H1 (cell line): Measurements from ENCODE around the gene ANKFY1. TPM values are rescaled to one million over a fixed set of nuclear protein-coding genes. Genes with fewer than 3 reads are reported as not detected.

ENCODE experiments used
- CTCF ChIA-PET: fragments of 300-600 bp; sonication (Branson Sonifier 250); formaldehyde crosslinking; loops from one replicate; lab custom pipeline; 2021; ENCODE audit not compliant: partially characterized antibody; lab: Charles Lee
- POLR2A ChIA-PET: fragments of 300-600 bp; sonication (Branson Sonifier 250); formaldehyde crosslinking; loops from one replicate; lab custom pipeline; 2021; ENCODE audit warnings: inconsistent platforms; ENCODE audit not compliant: partially characterized antibody; lab: Charles Lee
- DNase-seq, 2 experiments: peaks; one replicate each; pipeline versions ENCODE4 v3.0.0 to v3.0.0-alpha.2; 2010 to 2022; ENCODE audit warnings: low spot score in 2 of 2, low read depth in 1 of 2, mixed read lengths in 1 of 2
- FAIRE-seq: peaks from 2 replicates; lab custom pipeline; 2011; peaks lifted over from hg19 to GRCh38; lab: Jason Lieb, UNC
- H2AFZ ChIP-seq: 2 replicates; pipeline ENCODE4 v1.8.1; 2012; ENCODE audit warnings: low read length, inconsistent platforms
- H2AK5ac ChIP-seq: 2 replicates; pipeline ENCODE4 v1.6.1; 2013; ENCODE audit warnings: low read depth, low read length
- H2BK120ac ChIP-seq: replicated peaks from 2 replicates; pipeline ENCODE3; 2013; ENCODE audit warnings: low read depth, low read length, inconsistent platforms
- H2BK12ac ChIP-seq: 2 replicates; pipeline ENCODE4 v1.6.1; 2013; ENCODE audit warnings: low read depth, low read length
- H2BK15ac ChIP-seq: 2 replicates; pipeline ENCODE4 v1.6.1; 2013; ENCODE audit warnings: low read length
- H2BK20ac ChIP-seq: 2 replicates; pipeline ENCODE4 v1.6.1; 2013; ENCODE audit warnings: low read length
- H2BK5ac ChIP-seq: 2 replicates; pipeline ENCODE4 v1.6.1; 2013; ENCODE audit warnings: low read depth, low read length
- H3K14ac ChIP-seq: 2 replicates; pipeline ENCODE4 v1.6.1; 2013; ENCODE audit warnings: inconsistent platforms; ENCODE audit not compliant: insufficient read length
- H3K18ac ChIP-seq: 2 replicates; pipeline ENCODE4 v1.6.1; 2013; ENCODE audit warnings: low read length; ENCODE audit errors: extremely low read depth
- H3K23ac ChIP-seq: 2 replicates; pipeline ENCODE4 v1.6.1; 2013; ENCODE audit warnings: inconsistent platforms; ENCODE audit not compliant: insufficient read length
- H3K23me2 ChIP-seq: 2 replicates; pipeline ENCODE4 v1.6.1; 2013; ENCODE audit warnings: low read depth, low read length
- H3K27ac ChIP-seq: 2 replicates; pipeline ENCODE4 v1.6.1; 2011; ENCODE audit warnings: low read depth, low read length, inconsistent platforms
- H3K27me3 ChIP-seq, 4 experiments: replicated peaks in 1 of 4; 1 replicate in 1 of 4; 2 replicates in 3 of 4; pipeline versions ENCODE4 v1.6.1 to v1.8.1; 2011 to 2013; ENCODE audit warnings: low read length in 3 of 4, mild to moderate bottlenecking in 3 of 4, inconsistent platforms in 2 of 4, mixed read lengths in 2 of 4, moderate library complexity in 1 of 4; ENCODE audit not compliant: control insufficient read depth in 3 of 4, insufficient read depth in 3 of 4; ENCODE audit errors: extremely low read depth in 1 of 4
- H3K36me3 ChIP-seq, 4 experiments: 2 replicates each; pipeline versions ENCODE4 v1.6.1 to v1.8.1; 2011 to 2013; ENCODE audit warnings: mild to moderate bottlenecking in 4 of 4, low read length in 3 of 4, moderate library complexity in 2 of 4, control low read depth in 1 of 4, inconsistent platforms in 1 of 4; ENCODE audit not compliant: insufficient read depth in 4 of 4, control insufficient read depth in 2 of 4
- H3K4ac ChIP-seq: replicated peaks from 2 replicates; pipeline ENCODE3; 2013; ENCODE audit warnings: low read length, low read depth, mixed read lengths, inconsistent platforms; ENCODE audit not compliant: insufficient read length
- H3K4me1 ChIP-seq, 4 experiments: replicated peaks in 1 of 4; 1 replicate in 1 of 4; 2 replicates in 3 of 4; pipeline versions ENCODE4 v1.6.1 to v1.8.1; 2011 to 2013; ENCODE audit warnings: low read length in 3 of 4, inconsistent platforms in 2 of 4, mixed read lengths in 1 of 4; ENCODE audit not compliant: insufficient read depth in 4 of 4, control insufficient read depth in 3 of 4
- H3K4me2 ChIP-seq, 2 experiments: 2 replicates each; pipeline versions ENCODE4 v1.6.1 to v1.8.1; 2011 to 2013; ENCODE audit warnings: low read depth in 2 of 2, low read length in 2 of 2, control low read depth in 1 of 2, inconsistent platforms in 1 of 2, mild to moderate bottlenecking in 1 of 2; ENCODE audit not compliant: insufficient read depth in 1 of 2
- H3K4me3 ChIP-seq, 4 experiments: fragments of 200-600, 300-600 bp in 1 of 4; sonication (generic), shearing (Covaris generic), sonication (Bioruptor Twin) in 1 of 4; 2 replicates each; pipeline versions ENCODE4 v1.5.1 to v1.8.1; 2011 to 2016; ENCODE audit warnings: low read length in 4 of 4, low read depth in 3 of 4, control low read depth in 2 of 4, inconsistent platforms in 2 of 4, mild to moderate bottlenecking in 2 of 4, mixed read lengths in 1 of 4, moderate library complexity in 1 of 4; ENCODE audit not compliant: insufficient read depth in 2 of 4; ENCODE audit errors: extremely low read depth in 1 of 4
- H3K56ac ChIP-seq: replicated peaks from 2 replicates; pipeline ENCODE3; 2013; ENCODE audit warnings: low read depth, mild to moderate bottlenecking, mixed read lengths, low read length, inconsistent platforms; ENCODE audit not compliant: insufficient read length
- H3K79me1 ChIP-seq: 2 replicates; pipeline ENCODE4 v1.6.1; 2013; ENCODE audit warnings: low read depth, low read length, control low read depth
- H3K79me2 ChIP-seq, 2 experiments: 2 replicates each; pipeline versions ENCODE4 v1.6.1 to v1.8.1; 2012 to 2013; ENCODE audit warnings: low read length in 2 of 2, mild to moderate bottlenecking in 2 of 2, inconsistent platforms in 1 of 2; ENCODE audit not compliant: insufficient read depth in 2 of 2, control insufficient read depth in 1 of 2
- H3K9ac ChIP-seq, 4 experiments: replicated peaks in 1 of 4; 1 replicate in 1 of 4; 2 replicates in 3 of 4; pipeline versions ENCODE4 v1.6.1 to v1.8.1; 2011 to 2013; ENCODE audit warnings: low read depth in 3 of 4, low read length in 3 of 4, control low read depth in 2 of 4, mild to moderate bottlenecking in 2 of 4, moderate library complexity in 2 of 4, inconsistent platforms in 1 of 4; ENCODE audit errors: extremely low read depth in 1 of 4
- H3K9me3 ChIP-seq, 2 experiments: 2 replicates each; pipeline versions ENCODE4 v1.6.1 to v1.8.1; 2012 to 2013; ENCODE audit warnings: mild to moderate bottlenecking in 2 of 2, moderate library complexity in 2 of 2, control low read depth in 1 of 2, inconsistent platforms in 1 of 2, low read depth in 1 of 2, low read length in 1 of 2, mixed read lengths in 1 of 2; ENCODE audit not compliant: insufficient read depth in 2 of 2
- H4K20me1 ChIP-seq, 2 experiments: replicated peaks in 1 of 2; 2 replicates each; pipeline versions ENCODE3 to v1.8.1; 2011 to 2013; ENCODE audit warnings: inconsistent platforms in 2 of 2, low read length in 2 of 2, mild to moderate bottlenecking in 1 of 2; ENCODE audit not compliant: insufficient read depth in 2 of 2, control insufficient read depth in 1 of 2
- H4K5ac ChIP-seq: 2 replicates; pipeline ENCODE4 v1.6.1; 2013; ENCODE audit warnings: low read length, low read depth, mixed read lengths, inconsistent platforms; ENCODE audit not compliant: insufficient read length
- H4K8ac ChIP-seq: 2 replicates; pipeline ENCODE4 v1.8.0; 2013; ENCODE audit warnings: mild to moderate bottlenecking, moderate library complexity, low read length, inconsistent platforms; ENCODE audit not compliant: insufficient read depth; ENCODE audit errors: extremely low read depth
- H4K91ac ChIP-seq: replicated peaks from 2 replicates; pipeline ENCODE3; 2013; ENCODE audit warnings: low read length, mixed read lengths, inconsistent platforms; ENCODE audit not compliant: insufficient read length
- JUN ChIP-seq: IDR thresholded peaks from 2 replicates; pipeline ENCODE4 v1.6.1; 2011; ENCODE audit warnings: low read depth, mild to moderate bottlenecking, improper control_type of control experiment, low read length
- TEAD4 ChIP-seq: IDR thresholded peaks from 2 replicates; pipeline ENCODE4 v1.6.1; 2012; ENCODE audit warnings: low read depth, low read length, inconsistent platforms, mixed read lengths
- WGBS, 2 experiments: shearing (Covaris generic) in 1 of 2; methylation state at CpG; one replicate each; pipeline versions ENCODE4 v1.1.6 to v1.1.7; 2013 to 2015; ENCODE audit warnings: low lambda C conversion rate in 2 of 2, mixed read lengths in 2 of 2, inconsistent platforms in 1 of 2, low coverage in 1 of 2, missing lambda C conversion rate in 1 of 2; ENCODE audit not compliant: insufficient replicate concordance in 2 of 2, insufficient coverage in 1 of 2, insufficient read length in 1 of 2; ENCODE audit errors: extremely low coverage in 1 of 2, missing lambda C conversion rate in 1 of 2; 5-methylcytosine and 5-hydroxymethylcytosine counted together
- polyA plus RNA-seq, 7 experiments: library from polyadenylated mRNA; depleted of rRNA in 3 of 7; stranded (reverse) in 5 of 7; unstranded in 2 of 7; fragments of >200 nt in 5 of 7; fragments of 200-250 nt in 2 of 7; gene quantifications; 1 replicate in 5 of 7; 2 replicates in 1 of 7; 4 replicates in 1 of 7; pipeline versions ENCODE4 v1.2.1 to v1.2.3, GENCODE V29; 2011 to 2013; ENCODE audit warnings: missing spikeins in 2 of 7, mixed read lengths in 2 of 7
- total RNA-seq: library from RNA; stranded (reverse); fragmentation: NEBNext Ultra II Directional; extraction: Animal tissue kit (Norgen Biotek cat#: 25700); gene quantifications from 2 replicates; pipeline ENCODE4 v1.2.1, GENCODE V29; 2021

Gene ANKFY1
- total and polyA plus RNA-seq, 2 of the 8 experiments (the other 6 are each of a cell fraction or from before 2014, with no cell fraction given) = 28.3 to 45.3 TPM

DNA sequence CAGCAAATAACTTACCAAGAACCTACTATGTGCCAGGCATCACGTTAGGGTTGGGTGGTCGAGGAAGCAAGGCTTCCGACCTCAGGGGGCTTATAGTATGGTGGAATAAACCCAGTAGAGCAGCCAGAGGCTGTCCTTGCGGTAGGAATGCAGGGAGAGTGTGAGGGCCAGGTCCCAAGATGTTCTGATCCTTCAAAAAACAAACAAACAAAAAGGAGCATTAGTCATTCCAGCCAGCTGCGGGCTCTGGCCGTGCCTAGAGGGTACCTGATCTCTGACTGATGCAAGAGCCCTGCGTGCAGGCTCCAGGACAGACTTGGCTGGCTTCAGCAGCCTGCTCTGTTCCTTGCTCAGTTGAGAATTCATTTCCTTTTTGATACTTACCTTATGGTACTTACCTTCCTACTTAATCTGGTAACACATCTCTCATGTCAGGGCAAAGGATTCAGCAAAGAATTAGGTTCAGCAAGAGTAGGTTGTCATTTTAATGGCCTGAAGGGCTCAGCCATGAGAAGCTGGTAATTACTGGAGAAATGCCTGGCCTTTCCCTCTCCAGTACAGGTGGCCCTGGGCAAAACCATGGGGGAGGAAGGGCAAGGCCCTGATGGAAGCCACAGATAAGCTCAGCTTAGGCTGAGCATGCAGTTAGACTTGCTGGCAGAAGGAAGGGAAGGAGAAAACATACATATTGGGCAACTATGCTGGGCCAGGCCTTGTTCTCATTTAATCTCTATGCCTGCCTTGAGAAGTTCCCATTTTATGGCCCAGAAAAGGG, 102.4 kb downstream of the ANKFY1 start:
- Histone ChIP-seq H3K27ac (no peak overlapping the region; the same call in 1 of the 2 replicates), H3K23ac (no peak overlapping the region)
- TF ChIP-seq TEAD4 (peak; percentile 9; the same call in 1 of the 2 replicates), JUN (no peak)
- TF ChIP-seq, all 59 proteins: peak for 1
- 79% methylated on average over 7 of the region's 7 CpGs; no CpG with 5 or more reads in 1 of the 2 experiments for WGBS, 2 experiments
- no peak overlapping the region for H3K14ac ChIP-seq
- H3K18ac ChIP-seq = no peak overlapping the region
- no peak overlapping the region; a peak in 1 of 7 replicates for H3K9ac ChIP-seq
- no peaks in the 10 kb centered on the region for H3K79me1 ChIP-seq
- no peaks in the 10 kb centered on the region for H3K79me2 ChIP-seq
- H3K4me3 ChIP-seq = no peak overlapping the region
- H3K23me2 ChIP-seq = no peaks in the 10 kb centered on the region
- H2BK15ac ChIP-seq = no peak overlapping the region
- POLR2A ChIA-PET = interaction anchor here (0.7 to 12.0 kb wide), 8 partner anchors 8 to 235 kb away, joined by 3 to 117 read pairs (median 3); partner anchors contain the start of genes CYB5D2 and ZZEF1
- CTCF ChIA-PET = interaction anchor here (0.8 to 1.6 kb wide), 6 partner anchors 18 to 260 kb away, joined by 3 to 6 read pairs (median 3); partner anchors contain the start of genes CYB5D2 and ZZEF1
- 0 out of 2 replicates have a peak overlapping the region, but pooled peaks have one; percentile 17 for H2BK20ac ChIP-seq
- DNase-seq = peak in 1 of 2 experiments; percentile 50
- no peaks in the 10 kb centered on the region; a peak in 1 of 7 replicates for H3K27me3 ChIP-seq
- H2BK120ac ChIP-seq = no peak overlapping the region
- H3K4ac ChIP-seq = no peak overlapping the region
- FAIRE-seq = no peak
- H3K4me2 ChIP-seq = no peak overlapping the region
- peaks cover 0 to 10% (median 2%) of the 10 kb centered on the region in 4 experiments; a peak in 6 of 8 replicates for H3K36me3 ChIP-seq
- H3K9me3 ChIP-seq = no peaks in the 10 kb centered on the region
- no peak overlapping the region for H4K5ac ChIP-seq
- H4K8ac ChIP-seq = no peak overlapping the region
- peaks cover 0 to 6% (median 2%) of the 10 kb centered on the region in 4 experiments; a peak in 4 of 7 replicates for H3K4me1 ChIP-seq
- H2AK5ac ChIP-seq = 0 out of 2 replicates have a peak overlapping the region, but pooled peaks have one; percentile 70
- H3K56ac ChIP-seq = no peak overlapping the region
- peak overlapping the region; percentile 75 for H2BK12ac ChIP-seq
- peak overlapping the region; percentile 13 for H2BK5ac ChIP-seq
- no peak overlapping the region for H2AFZ ChIP-seq
- peaks cover 0 to 2% of the 10 kb centered on the region in 2 experiments for H4K20me1 ChIP-seq
- no peak overlapping the region for H4K91ac ChIP-seq
